Effector memory CD4-positive, alpha-beta T cell (primary cell): ENCODE data around the gene EDN1.

ENCODE experiments used
- DNase-seq, 3 donors: peaks; one replicate each; pipeline ENCODE4 v3.0.0-alpha.2; 2020
- H3K27ac ChIP-seq: 2 replicates; pipeline ENCODE4 v1.7.0; 2013; ENCODE audit warnings: mild to moderate bottlenecking, low read length, moderate library complexity; ENCODE audit not compliant: insufficient read depth, poor library complexity, severe bottlenecking
- H3K27me3 ChIP-seq: replicated peaks from 2 replicates; pipeline ENCODE4 v1.7.0; 2013; ENCODE audit warnings: mild to moderate bottlenecking, low read length; ENCODE audit not compliant: insufficient read depth, control insufficient read depth, poor library complexity, severe bottlenecking
- H3K36me3 ChIP-seq: 2 replicates; pipeline ENCODE4 v1.7.0; 2013; ENCODE audit warnings: mild to moderate bottlenecking, low read length, moderate library complexity; ENCODE audit not compliant: control insufficient read depth, insufficient read depth
- H3K4me1 ChIP-seq: 2 replicates; pipeline ENCODE4 v1.7.0; 2013; ENCODE audit warnings: low read length, mild to moderate bottlenecking; ENCODE audit not compliant: control insufficient read depth, insufficient read depth, poor library complexity, severe bottlenecking
- H3K4me3 ChIP-seq: 2 replicates; pipeline ENCODE4 v1.7.0; 2013; ENCODE audit warnings: low read length, low read depth, mild to moderate bottlenecking; ENCODE audit not compliant: insufficient read depth, poor library complexity, severe bottlenecking
- H3K9me3 ChIP-seq: 2 replicates; pipeline ENCODE4 v1.7.0; 2013; ENCODE audit warnings: mild to moderate bottlenecking, low read length, moderate library complexity; ENCODE audit not compliant: control insufficient read depth

Gene EDN1

GRCh38 chr6:12293931-12294807 lies 4.0 kb downstream of the EDN1 start:
- Histone ChIP-seq H3K36me3 (no peaks in the 10 kb centered on the region), H3K4me3 (no peak overlapping the region), H3K4me1 (peaks cover 8% of the 10 kb centered on the region), H3K9me3 (no peaks in the 10 kb centered on the region), H3K27me3 (peaks cover 4% of the 10 kb centered on the region), H3K27ac (no peak overlapping the region)
- DNase-seq = no peak

GRCh38 chr6:12294851-12295536 lies 4.8 kb downstream of the EDN1 start:
- Histone ChIP-seq H3K27ac (no peak overlapping the region), H3K36me3 (no peaks in the 10 kb centered on the region), H3K4me3 (no peak overlapping the region), H3K4me1 (peaks cover 6% of the 10 kb centered on the region), H3K9me3 (no peaks in the 10 kb centered on the region), H3K27me3 (peaks cover 4% of the 10 kb centered on the region)
- DNase-seq = no peak

- Histone ChIP-seq H3K27me3 (no peaks in the 10 kb centered on the region), H3K36me3 (no peaks in the 10 kb centered on the region), H3K27ac (no peak overlapping the region), H3K9me3 (no peaks in the 10 kb centered on the region), H3K4me1 (no peaks in the 10 kb centered on the region), H3K4me3 (no peak overlapping the region)
- no peak for DNase-seq
Measured at GRCh38 chr6:12295558-12296254, 5.5 kb downstream of the EDN1 start.

GRCh38 chr6:12296255-12296573 lies 6.1 kb downstream of the EDN1 start:
- Histone ChIP-seq H3K36me3 (no peaks in the 10 kb centered on the region), H3K9me3 (no peaks in the 10 kb centered on the region), H3K4me3 (no peak overlapping the region), H3K27me3 (no peaks in the 10 kb centered on the region), H3K4me1 (no peaks in the 10 kb centered on the region), H3K27ac (no peak overlapping the region)
- no peak for DNase-seq

- no peaks in the 10 kb centered on the region for H3K4me1 ChIP-seq
- no peaks in the 10 kb centered on the region for H3K36me3 ChIP-seq
- no peak overlapping the region for H3K4me3 ChIP-seq
- DNase-seq = no peak
- no peaks in the 10 kb centered on the region for H3K27me3 ChIP-seq
- no peaks in the 10 kb centered on the region for H3K9me3 ChIP-seq
- no peak overlapping the region for H3K27ac ChIP-seq
Measured at GRCh38 chr6:12296604-12297003, 6.4 kb downstream of the EDN1 start.

GRCh38 chr6:12297363-12298016 lies 7.3 kb downstream of the EDN1 start:
- Histone ChIP-seq H3K4me3 (no peak overlapping the region), H3K36me3 (no peaks in the 10 kb centered on the region), H3K27me3 (no peaks in the 10 kb centered on the region), H3K27ac (no peak overlapping the region), H3K4me1 (no peaks in the 10 kb centered on the region), H3K9me3 (no peaks in the 10 kb centered on the region)
- DNase-seq = no peak

- DNase-seq = no peak
- H3K4me3 ChIP-seq = no peak overlapping the region
- no peaks in the 10 kb centered on the region for H3K27me3 ChIP-seq
- no peaks in the 10 kb centered on the region for H3K9me3 ChIP-seq
- H3K27ac ChIP-seq = no peak overlapping the region
- H3K36me3 ChIP-seq = no peaks in the 10 kb centered on the region
- no peaks in the 10 kb centered on the region for H3K4me1 ChIP-seq
Measured at GRCh38 chr6:12298017-12298978, 8.1 kb downstream of the EDN1 start.

- Histone ChIP-seq H3K27me3 (no peaks in the 10 kb centered on the region), H3K9me3 (no peaks in the 10 kb centered on the region), H3K36me3 (no peaks in the 10 kb centered on the region), H3K27ac (no peak overlapping the region), H3K4me3 (no peak overlapping the region), H3K4me1 (no peaks in the 10 kb centered on the region)
- DNase-seq = no peak
Measured at GRCh38 chr6:12298995-12299394, 8.8 kb downstream of the EDN1 start.

- Histone ChIP-seq H3K27ac (no peak overlapping the region), H3K4me1 (no peaks in the 10 kb centered on the region), H3K4me3 (no peak overlapping the region), H3K9me3 (no peaks in the 10 kb centered on the region), H3K27me3 (no peaks in the 10 kb centered on the region), H3K36me3 (no peaks in the 10 kb centered on the region)
- DNase-seq = no peak
Measured at GRCh38 chr6:12301018-12301417, 10.9 kb downstream of the EDN1 start.
